NCI-H1092 (cell line): Measurements from ENCODE around the gene PCDHB9.

ENCODE experiments used
- DNase-seq: peaks from one replicate; lab custom pipeline; 2025; lab: John Stamatoyannopoulos, UW

PCDHB9 gene

DNA sequence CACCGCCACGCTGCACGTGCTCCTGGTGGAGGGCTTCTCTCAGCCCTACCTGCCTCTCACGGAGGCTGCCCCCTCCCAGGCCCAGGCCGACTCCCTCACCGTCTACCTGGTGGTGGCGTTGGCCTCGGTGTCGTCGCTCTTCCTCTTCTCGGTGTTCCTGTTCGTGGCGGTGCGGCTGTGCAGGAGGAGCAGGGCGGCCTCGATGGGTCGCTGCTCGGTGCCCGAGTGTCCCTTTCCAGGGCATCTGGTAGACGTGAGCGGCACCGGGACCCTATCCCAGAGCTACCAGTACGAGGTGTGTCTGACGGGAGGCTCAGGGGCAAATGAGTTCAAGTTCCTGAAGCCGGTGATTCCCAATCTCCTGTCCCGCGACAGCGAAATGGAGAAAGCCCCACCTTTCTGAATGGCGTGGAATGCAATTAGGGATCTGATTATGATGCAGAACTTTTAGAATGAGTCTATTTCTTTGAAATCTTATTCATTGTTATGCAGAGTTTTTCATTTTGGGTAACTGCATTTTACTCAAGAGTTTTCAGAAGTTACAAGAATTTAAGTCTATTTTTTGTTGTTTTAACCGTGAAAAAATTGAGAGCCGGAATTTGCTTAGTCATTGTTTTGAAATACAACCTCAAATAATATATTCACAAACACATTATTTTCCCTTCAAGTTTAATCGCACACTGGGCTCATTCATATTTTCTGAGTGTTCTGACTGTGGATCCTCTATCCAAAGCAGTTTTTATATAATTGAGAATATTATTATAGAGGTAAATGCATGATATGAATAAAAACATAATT, 49.8 kb downstream of the PCDHB9 start:
- no peak for DNase-seq
